ENCODE results near the gene KRT86.

- TF ChIP-seq ZNF174 (tag by site-specific recombination; IDR thresholded peaks at IDR 0.05) (no peak), CTCF (tag by site-specific recombination; IDR thresholded peaks at IDR 0.05) (no peak), KLF16 (tag by site-specific recombination; IDR thresholded peaks at IDR 0.05) (no peak), ZNF449 (tag by site-specific recombination; IDR thresholded peaks at IDR 0.05) (no peak), ZNF777 (tag by site-specific recombination; IDR thresholded peaks at IDR 0.05; ENCODE audit: borderline replicate concordance) (no peak), GLI2 (tag by site-specific recombination; IDR thresholded peaks at IDR 0.05; ENCODE audit: borderline replicate concordance, low read depth) (no peak), ZNF223 (tag by site-specific recombination; IDR thresholded peaks at IDR 0.05) (no peak), ZIC2 (tag by site-specific recombination; IDR thresholded peaks at IDR 0.05) (no peak), ATF2 (tag by site-specific recombination; IDR thresholded peaks at IDR 0.05; ENCODE audit: low read depth) (no peak), ZNF791 (tag by site-specific recombination; IDR thresholded peaks at IDR 0.05) (no peak), ZBTB49 (tag by site-specific recombination; IDR thresholded peaks at IDR 0.05; ENCODE audit: low read depth) (no peak), YY1 (tag by site-specific recombination; IDR thresholded peaks at IDR 0.05) (no peak), ZNF585B (tag by site-specific recombination; IDR thresholded peaks at IDR 0.05) (no peak)
These were observed 58.9 kb downstream of the KRT86 start for GRCh38 chr12:52333321-52333720.
